A673 (cell line): ENCODE measurements around the gene SESN1. TPM values are rescaled to one million over a fixed set of nuclear protein-coding genes. Genes with fewer than 3 reads are reported as not detected.

ENCODE experiments used
- BruUV-seq: library from RNA; stranded (reverse); fragments of 400-500 nt; replicated peaks from 2 replicates; lab custom pipeline; 2021; lab: Mats Ljungman, UMichigan
- CTCF ChIA-PET: fragments of 300-600 bp; sonication (Branson Sonifier 250); formaldehyde crosslinking; loops from one replicate; lab custom pipeline; 2022; ENCODE audit warnings: antibody characterized with exemption; lab: Charles Lee
- POLR2A ChIA-PET: fragments of 300-600 bp; sonication (Branson Sonifier 250); formaldehyde crosslinking; loops from one replicate; lab custom pipeline; 2022; ENCODE audit warnings: antibody characterized with exemption; ENCODE audit not compliant: low non-redundant PET; lab: Charles Lee
- DNase-seq: peaks from one replicate; pipeline ENCODE4 v3.0.0-alpha.2; 2015; ENCODE audit warnings: low spot score
- H3K27ac ChIP-seq: fragments of 200-600 bp; sonication (generic); 2 replicates; pipeline ENCODE4 v1.5.1; 2016; ENCODE audit warnings: mixed run types, low read depth, mild to moderate bottlenecking, mixed read lengths, antibody characterized with exemption, low read length; ENCODE audit not compliant: poor library complexity, severe bottlenecking
- H3K27me3 ChIP-seq: fragments of 200-600 bp; sonication (generic); replicated peaks from 2 replicates; pipeline ENCODE4 v1.6.1; 2017; ENCODE audit warnings: mixed run types, low read depth, mild to moderate bottlenecking, mixed read lengths, antibody characterized with exemption, low read length; ENCODE audit not compliant: insufficient read depth, poor library complexity
- H3K36me3 ChIP-seq: fragments of 200-600 bp; sonication (generic); 2 replicates; pipeline ENCODE4 v1.6.1; 2016; ENCODE audit warnings: mixed run types, mild to moderate bottlenecking, mixed read lengths, antibody characterized with exemption, low read length; ENCODE audit not compliant: insufficient read depth, poor library complexity, severe bottlenecking
- H3K4me1 ChIP-seq: fragments of 200-600 bp; sonication (generic); 2 replicates; pipeline ENCODE4 v1.6.1; 2017; ENCODE audit warnings: mixed run types, mild to moderate bottlenecking, mixed read lengths, antibody characterized with exemption, low read length; ENCODE audit not compliant: insufficient read depth, poor library complexity, severe bottlenecking
- H3K4me3 ChIP-seq: fragments of 200-600 bp; sonication (generic); 2 replicates; pipeline ENCODE4 v1.5.1; 2016; ENCODE audit warnings: low read depth, mixed run types, mild to moderate bottlenecking, mixed read lengths, low read length; ENCODE audit not compliant: poor library complexity, severe bottlenecking
- H3K9me3 ChIP-seq: fragments of 200-600 bp; sonication (generic); 2 replicates; pipeline ENCODE4 v1.6.1; 2016; ENCODE audit warnings: mixed run types, low read depth, mild to moderate bottlenecking, mixed read lengths, antibody characterized with exemption, low read length; ENCODE audit not compliant: poor library complexity, severe bottlenecking
- CTCF ChIP-seq: fragments of 300-800, 200-600 bp; sonication (generic); conservative IDR thresholded peaks from 2 replicates; pipeline ENCODE4 v1.5.1; 2017; ENCODE audit warnings: low read depth, mild to moderate bottlenecking, antibody characterized with exemption, low read length, moderate library complexity, mixed read lengths
- EZH2 ChIP-seq: fragments of 200-600 bp; sonication (generic); IDR thresholded peaks from 2 replicates; pipeline ENCODE4 v1.6.1; 2017; ENCODE audit warnings: borderline replicate concordance, low read depth, mild to moderate bottlenecking, mixed read lengths, antibody characterized with exemption, low read length; ENCODE audit not compliant: poor library complexity, severe bottlenecking
- intact Hi-C: fragments of 100-400 bp; cut with micrococcal nuclease; formaldehyde crosslinking; loops from one replicate; pipeline ENCODE4 v1.10.0; 2022; ENCODE audit not compliant: unreplicated experiment
- total RNA-seq: library from RNA; stranded (reverse); gene quantifications from 2 replicates; pipeline ENCODE4 v1.2.3, GENCODE V29; 2021

The SESN1 gene
- total RNA-seq, 1 experiment from 2014 or later, result 4.1 TPM

GRCh38 chr6:109076377-109076776 is 18.3 kb downstream of the SESN1 start:
- DNase-seq, result no peak
- Histone ChIP-seq H3K27me3 (no peaks in the 10 kb centered on the region), H3K9me3 (no peaks in the 10 kb centered on the region), H3K4me1 (peaks cover 3% of the 10 kb centered on the region), H3K36me3 (no peaks in the 10 kb centered on the region), H3K27ac (no peak overlapping the region), H3K4me3 (no peak overlapping the region)
- intact Hi-C loops, result loop anchor here (10.0 kb wide), 1 partner anchor 962 kb away; no protein-coding TSS in a partner anchor
- CTCF ChIA-PET, result interaction anchor here (0.6 kb wide), 1 partner anchor 419 kb away, joined by 3 read pairs; no protein-coding TSS in a partner anchor
- POLR2A ChIA-PET, result no interaction called here
- no peak for TF ChIP-seq CTCF
- no peak for TF ChIP-seq EZH2
- BruUV-seq, result no TSS peak

DNA sequence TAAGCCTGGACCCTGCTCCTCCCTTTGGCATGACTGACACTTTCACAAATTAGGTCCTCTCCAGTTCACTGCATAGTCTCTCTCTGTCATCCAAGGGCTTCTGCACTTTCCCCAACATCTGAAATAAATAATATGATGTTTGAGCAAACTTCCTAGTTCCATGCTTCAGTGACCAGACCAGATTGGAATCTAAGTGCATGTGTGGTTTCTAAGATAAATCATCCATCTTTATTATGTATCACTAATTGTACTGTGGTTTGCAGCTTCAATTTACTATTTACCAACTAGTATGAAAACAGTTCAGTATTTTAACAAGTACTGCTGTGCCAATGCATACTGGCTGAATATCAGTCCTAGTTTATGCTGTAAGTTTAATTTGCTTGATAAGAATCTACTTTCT is 18.7 kb downstream of the SESN1 start:
- peaks cover 3% of the 10 kb centered on the region for H3K4me1 ChIP-seq
- TF ChIP-seq CTCF, result no peak
- no peak for TF ChIP-seq EZH2
- H3K36me3 ChIP-seq, result no peaks in the 10 kb centered on the region
- H3K4me3 ChIP-seq, result no peak overlapping the region
- intact Hi-C loops, result loop anchor here (10.0 kb wide), 1 partner anchor 961 kb away; no protein-coding TSS in a partner anchor
- ChIA-PET POLR2A (no interaction called here), CTCF (no interaction called here)
- no peak overlapping the region for H3K27ac ChIP-seq
- no TSS peak for BruUV-seq
- no peak for DNase-seq
- H3K9me3 ChIP-seq, result no peaks in the 10 kb centered on the region
- no peaks in the 10 kb centered on the region for H3K27me3 ChIP-seq

DNA sequence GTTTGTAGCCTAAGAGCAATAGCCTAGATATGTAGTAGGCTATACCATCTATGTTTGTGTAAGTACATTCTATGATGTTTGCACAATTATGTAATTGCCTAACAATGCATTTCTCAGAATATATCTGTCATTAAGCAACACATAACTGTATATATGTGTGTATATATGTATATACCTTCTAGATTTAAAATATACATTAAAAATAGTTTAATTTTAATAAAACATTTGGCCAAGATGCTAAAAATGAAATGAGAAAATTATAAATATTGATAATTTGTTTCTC is 20.6 kb downstream of the SESN1 start:
- Histone ChIP-seq H3K4me1 (peaks cover 3% of the 10 kb centered on the region), H3K4me3 (no peak overlapping the region), H3K27me3 (no peaks in the 10 kb centered on the region), H3K36me3 (no peaks in the 10 kb centered on the region), H3K9me3 (no peaks in the 10 kb centered on the region), H3K27ac (no peak overlapping the region)
- intact Hi-C loops, result loop anchor here (5.0 to 10.0 kb wide), 4 partner anchors 182 to 959 kb away; no protein-coding TSS in a partner anchor
- DNase-seq, result no peak
- ChIA-PET CTCF (no interaction called here), POLR2A (no interaction called here)
- TF ChIP-seq EZH2, result no peak
- no peak for TF ChIP-seq CTCF
- no TSS peak for BruUV-seq
